ENCODE data around the gene GAK.
"Not testable (repeated sequence)": the region's sequence is repeated elsewhere in the genome, so short reads cannot be mapped to it uniquely, and the experiment has no call there.

GAK gene

DNA sequence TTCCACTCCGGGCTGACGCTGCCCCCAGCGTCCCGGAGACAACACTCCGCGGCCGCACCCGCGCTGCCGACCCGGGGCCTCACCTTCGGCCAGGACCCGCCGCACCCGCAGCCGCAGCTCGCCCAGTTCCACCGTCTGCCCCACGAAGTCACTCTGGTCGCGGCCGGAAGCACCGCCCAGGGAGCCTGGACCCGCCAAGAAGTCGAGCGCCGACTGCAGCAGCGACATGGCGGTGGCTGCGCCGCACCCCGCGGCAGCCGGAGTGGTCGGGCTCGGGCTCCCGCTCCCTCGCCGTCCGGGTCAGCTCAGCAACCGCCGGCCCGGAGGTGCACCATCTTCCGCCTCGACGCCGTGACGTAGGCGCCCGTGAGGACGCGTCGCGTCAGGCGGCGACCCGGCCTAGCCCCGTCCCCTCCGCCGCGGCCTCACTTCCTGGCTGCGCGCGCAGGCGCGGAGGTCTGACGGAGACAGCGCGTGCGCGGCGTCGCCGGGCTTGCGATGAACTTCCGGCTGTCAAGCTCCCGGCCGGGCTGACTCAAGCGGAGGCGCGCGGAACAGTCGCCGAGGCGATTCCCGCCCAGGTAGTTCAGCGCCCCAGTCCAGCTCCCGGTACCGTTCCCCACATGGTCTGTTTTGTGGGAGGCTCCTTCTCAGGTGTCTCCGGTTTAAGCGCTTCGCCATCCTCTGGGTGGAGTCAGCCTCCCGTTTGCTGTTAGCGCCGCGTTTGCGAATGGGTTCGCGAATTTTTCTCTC is at the start of gene GAK, which contains the start of gene TMEM175:
GAK (minus strand) TSS at position 357 of the 753 bp plus-strand sequence; CDS start at position 228, 129 bp downstream.
TMEM175 (plus strand) TSS at position 501 of the 753 bp plus-strand sequence. CDS start 15,280 bp downstream, outside the sequence.
- TF ChIP-seq CTCF (IDR thresholded peaks at IDR 0.05; ENCODE audit: low read depth, low read length, missing control alignments): no peak
- Histone ChIP-seq H3K27ac (peak within 1 kb of the TSS; percentile 81), H3K36me3 (replicated peaks) (no peaks in the 10 kb centered on the region), H3K4me3 (ENCODE audit: low read depth, low read length) (peak within 1 kb of the TSS; percentile 97), H3K27me3 (replicated peaks) (no peaks in the 10 kb centered on the region)
- in situ Hi-C loops (cut with HindIII; ENCODE audit: low pct_ligation_motif_present, low sequenced_read_pairs): no loop called here
- DNase-seq: peak; percentile 88

DNA sequence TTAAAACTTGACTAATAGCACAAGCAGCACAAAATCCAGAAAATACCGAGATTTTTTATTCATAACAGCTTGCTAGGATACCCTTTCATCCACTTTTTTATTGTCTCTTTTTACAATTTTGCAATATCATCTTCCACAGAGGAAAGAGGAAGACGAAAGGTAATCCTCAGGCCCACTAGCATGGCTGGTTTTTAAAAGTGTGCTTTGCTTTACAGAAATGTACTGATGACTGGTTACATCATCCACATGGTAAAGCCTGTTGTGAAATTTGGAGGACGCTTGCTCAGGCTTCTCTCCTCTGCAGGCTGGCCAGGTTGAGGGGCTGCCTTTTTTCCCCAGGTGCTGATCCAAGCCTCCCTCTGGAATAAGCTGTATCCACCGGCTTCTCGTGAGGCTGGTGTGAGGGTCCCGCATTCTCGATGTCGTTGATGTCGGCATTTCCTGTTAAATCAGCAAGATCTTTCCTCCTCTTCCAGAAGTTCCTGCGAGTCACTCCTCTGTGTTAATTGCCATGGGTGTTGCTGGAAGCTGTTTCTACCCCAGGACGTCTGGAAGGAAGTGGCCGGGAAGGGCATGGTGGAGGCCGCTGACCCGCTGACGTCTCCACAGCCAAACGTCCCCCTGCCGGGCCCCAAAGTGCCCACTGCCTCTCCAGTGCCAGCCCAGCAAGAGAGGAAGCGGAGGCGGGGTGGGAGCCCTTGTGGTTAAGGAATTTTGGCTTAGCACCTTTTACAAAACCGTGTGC is 47.0 kb upstream of the GAK start:
- in situ Hi-C loops (cut with HindIII; ENCODE audit: low pct_ligation_motif_present, low sequenced_read_pairs): no loop called here
- no peak for TF ChIP-seq CTCF (IDR thresholded peaks at IDR 0.05; ENCODE audit: low read depth, low read length, missing control alignments)
- Histone ChIP-seq H3K27ac (no peak overlapping the region), H3K4me3 (ENCODE audit: low read depth, low read length) (no peak overlapping the region), H3K36me3 (replicated peaks) (no peaks in the 10 kb centered on the region), H3K27me3 (replicated peaks) (no peaks in the 10 kb centered on the region)
- no peak for DNase-seq

DNA sequence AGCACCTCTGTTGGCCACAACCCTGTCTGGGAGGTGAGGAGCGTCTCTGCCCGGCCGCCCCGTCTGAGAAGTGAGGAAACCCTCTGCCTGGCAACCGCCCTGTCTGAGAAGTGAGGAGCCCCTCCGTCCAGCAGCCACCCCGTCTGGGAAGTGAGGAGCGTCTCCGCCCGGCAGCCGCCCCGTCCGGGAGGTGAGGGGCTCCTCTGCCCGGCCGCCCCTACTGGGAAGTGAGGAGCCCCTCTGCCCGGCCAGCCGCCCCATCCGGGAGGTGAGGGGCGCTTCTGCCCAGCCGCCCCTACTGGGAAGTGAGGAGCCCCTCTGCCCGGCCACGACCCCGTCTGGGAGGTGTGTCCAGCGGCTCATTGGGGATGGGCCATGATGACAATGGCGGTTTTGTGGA is 43.9 kb upstream of the GAK start:
- in situ Hi-C loops (cut with HindIII; ENCODE audit: low pct_ligation_motif_present, low sequenced_read_pairs); H3K36me3 ChIP-seq (replicated peaks); DNase-seq; H3K27me3 ChIP-seq (replicated peaks); H3K4me3 ChIP-seq (ENCODE audit: low read depth, low read length); H3K27ac ChIP-seq: not testable (repeated sequence)

GRCh38 chr4:974668-975067 is 42.6 kb upstream of the GAK start:
- no peak overlapping the region for H3K27ac ChIP-seq
- no peak for TF ChIP-seq CTCF (IDR thresholded peaks at IDR 0.05; ENCODE audit: low read depth, low read length, missing control alignments)
- no peak overlapping the region for H3K4me3 ChIP-seq (ENCODE audit: low read depth, low read length)
- in situ Hi-C loops (cut with HindIII; ENCODE audit: low pct_ligation_motif_present, low sequenced_read_pairs): no loop called here
- no peaks in the 10 kb centered on the region for H3K36me3 ChIP-seq (replicated peaks)
- no peaks in the 10 kb centered on the region for H3K27me3 ChIP-seq (replicated peaks)
- DNase-seq: no peak

GRCh38 chr4:973431-974397 is 41.6 kb upstream of the GAK start, which contains the start of gene DGKQ:
Gene DGKQ (minus strand): TSS chr4:973569. CDS start chr4:973482, 87 bp downstream.
- in situ Hi-C loops (cut with HindIII; ENCODE audit: low pct_ligation_motif_present, low sequenced_read_pairs): no loop called here
- peak within 1 kb of the TSS; percentile 64 for H3K4me3 ChIP-seq (ENCODE audit: low read depth, low read length)
- no peak for TF ChIP-seq CTCF (IDR thresholded peaks at IDR 0.05; ENCODE audit: low read depth, low read length, missing control alignments)
- DNase-seq: peak; percentile 52
- no peaks in the 10 kb centered on the region for H3K36me3 ChIP-seq (replicated peaks)
- no peaks in the 10 kb centered on the region for H3K27me3 ChIP-seq (replicated peaks)
- no peak within 1 kb of the TSS for H3K27ac ChIP-seq

All from brain microvascular endothelial cell (primary cell).